Measurements from ENCODE around the gene STX1B. TPM values are rescaled to one million over a fixed set of nuclear protein-coding genes. Genes with fewer than 3 reads are reported as not detected.

Gene STX1B
- total RNA-seq, 3 donors from 2014 or later (not counting 1 experiment from before 2014, with no cell fraction given) = 0.14 to 1.6 (median 0.32) TPM

DNA sequence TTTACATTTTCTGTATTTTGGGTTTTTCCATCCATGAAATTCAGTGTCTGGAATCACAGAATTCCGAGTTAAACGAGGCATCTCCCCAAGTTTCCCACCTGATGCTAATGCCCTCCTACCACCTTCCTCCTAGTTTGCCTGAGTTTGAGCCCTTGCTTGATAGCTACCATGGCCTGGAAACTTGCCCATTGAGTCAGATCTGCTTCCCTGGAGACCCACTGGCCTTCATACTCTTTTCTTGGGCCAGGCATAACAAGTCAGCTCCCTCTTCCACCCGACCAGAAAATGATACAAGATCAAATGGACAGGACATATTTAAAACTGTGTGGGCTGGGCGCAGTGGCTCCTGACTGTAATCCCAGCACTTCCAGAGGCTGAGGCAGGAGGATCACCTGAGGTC lies 42.6 kb downstream of the STX1B start:
- DNase-seq (no peak), ATAC-seq (no peak)
- Mint-ChIP-seq H3K4me3 (no peak overlapping the region), H3K27me3 (ENCODE audit: low read depth in 2 of 2) (no peaks in the 10 kb centered on the region), H3K27ac (no peak overlapping the region), H3K9me3 (no peaks in the 10 kb centered on the region), H3K36me3 (peaks cover 6% of the 10 kb centered on the region), H3K4me1 (peaks cover 0 to 7% of the 10 kb centered on the region in 2 donors)
- Histone ChIP-seq H3K4me3 (ENCODE audit: low read length) (no peak overlapping the region), H3K27me3 (ENCODE audit: control insufficient read depth, insufficient read depth, low read length) (no peaks in the 10 kb centered on the region), H3K27ac (ENCODE audit: low read length) (no peak overlapping the region), H3K4me1 (ENCODE audit: control insufficient read depth, insufficient read depth, low read length) (no peaks in the 10 kb centered on the region), H3K36me3 (ENCODE audit: control insufficient read depth, insufficient read depth, low read length) (peaks cover 80% of the 10 kb centered on the region), H3K9me3 (ENCODE audit: control insufficient read depth, insufficient read depth, low read length) (no peaks in the 10 kb centered on the region)
- TF ChIP-seq, protein P1, sequence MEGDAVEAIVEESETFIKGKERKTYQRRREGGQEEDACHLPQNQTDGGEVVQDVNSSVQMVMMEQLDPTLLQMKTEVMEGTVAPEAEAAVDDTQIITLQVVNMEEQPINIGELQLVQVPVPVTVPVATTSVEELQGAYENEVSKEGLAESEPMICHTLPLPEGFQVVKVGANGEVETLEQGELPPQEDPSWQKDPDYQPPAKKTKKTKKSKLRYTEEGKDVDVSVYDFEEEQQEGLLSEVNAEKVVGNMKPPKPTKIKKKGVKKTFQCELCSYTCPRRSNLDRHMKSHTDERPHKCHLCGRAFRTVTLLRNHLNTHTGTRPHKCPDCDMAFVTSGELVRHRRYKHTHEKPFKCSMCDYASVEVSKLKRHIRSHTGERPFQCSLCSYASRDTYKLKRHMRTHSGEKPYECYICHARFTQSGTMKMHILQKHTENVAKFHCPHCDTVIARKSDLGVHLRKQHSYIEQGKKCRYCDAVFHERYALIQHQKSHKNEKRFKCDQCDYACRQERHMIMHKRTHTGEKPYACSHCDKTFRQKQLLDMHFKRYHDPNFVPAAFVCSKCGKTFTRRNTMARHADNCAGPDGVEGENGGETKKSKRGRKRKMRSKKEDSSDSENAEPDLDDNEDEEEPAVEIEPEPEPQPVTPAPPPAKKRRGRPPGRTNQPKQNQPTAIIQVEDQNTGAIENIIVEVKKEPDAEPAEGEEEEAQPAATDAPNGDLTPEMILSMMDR (IDR thresholded peaks at IDR 0.05) = no peak
- 97% methylated on average over 4 of the region's 4 CpGs for WGBS (ENCODE audit: insufficient coverage)
- intact Hi-C loops (cut with micrococcal nuclease) = no loop called here

DNA sequence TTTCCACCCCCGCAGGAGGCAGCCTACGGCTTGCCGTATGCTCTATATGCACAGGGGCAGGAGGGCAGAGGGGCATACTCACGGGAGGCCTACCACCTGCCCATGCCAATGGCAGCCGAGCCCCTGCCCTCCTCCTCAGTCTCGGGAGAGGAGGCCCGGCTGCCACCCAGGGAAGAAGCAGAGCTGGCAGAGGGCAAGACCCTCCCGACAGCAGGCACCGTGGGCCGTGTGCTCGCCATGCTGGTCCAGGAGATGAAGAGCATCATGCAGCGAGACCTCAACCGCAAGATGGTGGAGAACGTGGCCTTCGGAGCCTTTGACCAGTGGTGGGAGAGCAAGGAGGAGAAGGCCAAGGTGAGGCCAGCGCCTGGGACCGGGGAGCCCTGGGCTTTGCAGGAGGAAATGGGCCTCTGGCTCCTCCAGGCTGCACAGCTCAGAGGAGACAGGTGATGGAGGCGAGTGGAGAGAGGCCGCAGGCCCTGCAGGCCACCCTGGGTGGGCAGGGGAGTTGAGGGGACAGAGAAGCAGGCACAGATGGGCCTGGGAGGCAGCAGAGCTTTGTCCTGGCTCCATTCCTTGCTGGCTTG lies 44.3 kb downstream of the STX1B start:
- H3K27ac Mint-ChIP-seq = no peak overlapping the region
- no peak for ATAC-seq
- Histone ChIP-seq H3K9me3 (ENCODE audit: control insufficient read depth, insufficient read depth, low read length) (no peaks in the 10 kb centered on the region), H3K27ac (ENCODE audit: low read length) (no peak overlapping the region), H3K4me3 (ENCODE audit: low read length) (no peak overlapping the region), H3K4me1 (ENCODE audit: control insufficient read depth, insufficient read depth, low read length) (no peaks in the 10 kb centered on the region), H3K27me3 (ENCODE audit: control insufficient read depth, insufficient read depth, low read length) (no peaks in the 10 kb centered on the region), H3K36me3 (ENCODE audit: control insufficient read depth, insufficient read depth, low read length) (peaks cover 81% of the 10 kb centered on the region)
- peaks cover 6% of the 10 kb centered on the region for H3K36me3 Mint-ChIP-seq
- TF ChIP-seq, protein P1 (IDR thresholded peaks at IDR 0.05) = no peak
- WGBS (ENCODE audit: insufficient coverage) = 97% methylated on average over 19 of the region's 19 CpGs
- no peak overlapping the region for H3K4me3 Mint-ChIP-seq
- intact Hi-C loops (cut with micrococcal nuclease) = no loop called here
- H3K27me3 Mint-ChIP-seq (ENCODE audit: low read depth in 2 of 2) = no peaks in the 10 kb centered on the region
- H3K4me1 Mint-ChIP-seq = peaks cover 0 to 5% of the 10 kb centered on the region in 2 donors
- DNase-seq = no peak
- H3K9me3 Mint-ChIP-seq = no peaks in the 10 kb centered on the region

DNA sequence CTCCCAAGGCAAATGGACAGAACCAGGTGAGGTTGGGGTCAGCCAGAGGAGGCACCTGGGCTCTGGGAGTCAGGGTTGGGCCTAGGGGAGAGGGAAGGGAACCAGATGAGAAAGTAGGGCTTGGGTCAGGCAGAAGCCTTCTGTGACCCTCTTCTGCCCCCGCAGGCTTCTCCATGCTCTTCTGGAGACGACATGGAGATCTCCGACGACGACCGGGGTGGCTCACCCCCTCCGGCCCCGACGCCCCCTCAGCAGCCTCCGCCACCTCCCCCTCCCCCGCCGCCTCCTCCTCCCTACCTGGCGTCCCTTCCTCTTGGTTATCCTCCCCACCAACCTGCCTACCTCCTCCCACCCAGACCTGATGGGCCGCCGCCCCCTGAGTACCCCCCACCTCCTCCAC lies 45.0 kb downstream of the STX1B start:
- Histone ChIP-seq H3K36me3 (ENCODE audit: control insufficient read depth, insufficient read depth, low read length) (peaks cover 79% of the 10 kb centered on the region), H3K27me3 (ENCODE audit: control insufficient read depth, insufficient read depth, low read length) (no peaks in the 10 kb centered on the region), H3K4me3 (ENCODE audit: low read length) (no peak overlapping the region), H3K9me3 (ENCODE audit: control insufficient read depth, insufficient read depth, low read length) (no peaks in the 10 kb centered on the region), H3K27ac (ENCODE audit: low read length) (no peak overlapping the region), H3K4me1 (ENCODE audit: control insufficient read depth, insufficient read depth, low read length) (no peaks in the 10 kb centered on the region)
- no peak for DNase-seq
- no peaks in the 10 kb centered on the region for H3K9me3 Mint-ChIP-seq
- WGBS (ENCODE audit: insufficient coverage) = 93% methylated on average over 15 of the region's 15 CpGs
- intact Hi-C loops (cut with micrococcal nuclease) = no loop called here
- H3K4me1 Mint-ChIP-seq = peaks cover 1 to 5% of the 10 kb centered on the region in 2 donors
- ATAC-seq = no peak
- no peak overlapping the region for H3K4me3 Mint-ChIP-seq
- no peak overlapping the region for H3K27ac Mint-ChIP-seq
- no peaks in the 10 kb centered on the region for H3K36me3 Mint-ChIP-seq
- TF ChIP-seq, protein P1 (IDR thresholded peaks at IDR 0.05) = no peak
- H3K27me3 Mint-ChIP-seq (ENCODE audit: low read depth in 2 of 2) = no peaks in the 10 kb centered on the region
